HCT116 (cell line): ENCODE measurements around the gene EARS2. TPM values are rescaled to one million over a fixed set of nuclear protein-coding genes. Genes with fewer than 3 reads are reported as not detected.

Experiments
- ATAC-seq: fragments of 200-7000 bp; cut with Tn5 transposase; 2 replicates; pipeline ENCODE4 v1.9.1; 2020; ENCODE audit warnings: mild to moderate bottlenecking, moderate library complexity
- BruUV-seq: library from RNA; stranded (reverse); fragments of 400-500 nt; replicated peaks from 2 replicates; lab custom pipeline; 2021; lab: Mats Ljungman, UMichigan
- CTCF ChIA-PET: fragments of 300-600 bp; sonication (Branson Sonifier 250); formaldehyde crosslinking; loops from one replicate; lab custom pipeline; 2021; ENCODE audit warnings: antibody characterized with exemption; lab: Charles Lee
- POLR2A ChIA-PET: fragments of 300-600, 350-600 bp; sonication (Branson Sonifier 250); formaldehyde crosslinking; loops from one replicate; lab custom pipeline; 2021; ENCODE audit warnings: antibody characterized with exemption; lab: Charles Lee
- RAD21 ChIA-PET, 2 experiments: fragments of 300-600 bp; sonication (Branson Sonifier 250); formaldehyde crosslinking; loops; one replicate each; lab custom pipeline; 2023; ENCODE audit warnings: low total read pairs in 2 of 2; ENCODE audit not compliant: uncharacterized antibody in 2 of 2, unreplicated experiment in 2 of 2, low non-redundant PET in 1 of 2; lab: Charles Lee
- DNase-seq: peaks from one replicate; pipeline ENCODE4 v3.0.0-alpha.2; 2010; ENCODE audit warnings: low read depth, low spot score
- H2AFZ ChIP-seq: fragments of 200-600 bp; shearing (Covaris generic), sonication (generic); 2 replicates; pipeline ENCODE4 v1.6.1; 2017; ENCODE audit warnings: low read depth, mixed run types, mixed read lengths, antibody characterized with exemption, low read length; ENCODE audit not compliant: poor library complexity, severe bottlenecking
- H3K27ac ChIP-seq: 2 replicates; pipeline ENCODE4 v1.5.1; 2012; ENCODE audit warnings: low read depth, low read length
- H3K27me3 ChIP-seq: fragments of 200-600 bp; sonication (generic); 2 replicates; pipeline ENCODE4 v1.6.1; 2016; ENCODE audit warnings: mixed run types, low read length, mixed read lengths; ENCODE audit not compliant: insufficient read depth
- H3K36me3 ChIP-seq, 2 experiments: fragments of 200-500 bp in 1 of 2; fragments of 200-600 bp in 1 of 2; sonication (Bioruptor generic) in 1 of 2; sonication (generic) in 1 of 2; 2 replicates each; pipeline versions ENCODE4 v1.5.1 to v1.6.1; 2014 to 2016; ENCODE audit warnings: low read length in 2 of 2, inconsistent platforms in 1 of 2, mixed read lengths in 1 of 2, mixed run types in 1 of 2; ENCODE audit not compliant: insufficient read depth in 2 of 2, control insufficient read depth in 1 of 2
- H3K4me1 ChIP-seq, 2 experiments: fragments of 200-600 bp in 1 of 2; sonication (generic) in 1 of 2; 2 replicates each; pipeline versions ENCODE4 v1.5.1 to v1.6.1; 2012 to 2017; ENCODE audit warnings: low read length in 2 of 2, inconsistent platforms in 1 of 2, mild to moderate bottlenecking in 1 of 2, mixed read lengths in 1 of 2, mixed run types in 1 of 2, moderate library complexity in 1 of 2; ENCODE audit not compliant: insufficient read depth in 2 of 2, control insufficient read depth in 1 of 2
- H3K4me2 ChIP-seq: fragments of 200-600 bp; sonication (generic); 2 replicates; pipeline ENCODE4 v1.6.1; 2017; ENCODE audit warnings: mixed run types, low read length, mixed read lengths
- H3K4me3 ChIP-seq, 2 experiments: fragments of 200-600 bp in 1 of 2; sonication (generic) in 1 of 2; replicated peaks in 1 of 2; 2 replicates each; pipeline ENCODE4 v1.5.1; 2011 to 2016; ENCODE audit warnings: low read length in 2 of 2, control low read depth in 1 of 2, low read depth in 1 of 2, mild to moderate bottlenecking in 1 of 2, mixed read lengths in 1 of 2, mixed run types in 1 of 2
- H3K79me2 ChIP-seq: fragments of 200-600 bp; sonication (generic); 2 replicates; pipeline ENCODE4 v1.6.1; 2017; ENCODE audit warnings: mild to moderate bottlenecking, mixed run types, low read length, moderate library complexity, mixed read lengths; ENCODE audit not compliant: insufficient read depth
- H3K9ac ChIP-seq: fragments of 200-600 bp; sonication (generic); 2 replicates; pipeline ENCODE4 v1.6.1; 2016; ENCODE audit warnings: low read length, mixed read lengths
- H3K9me2 ChIP-seq: fragments of 200-600 bp; sonication (generic), shearing (Covaris generic); 2 replicates; pipeline ENCODE4 v1.6.1; 2017; ENCODE audit warnings: mixed run types, mild to moderate bottlenecking, moderate library complexity; ENCODE audit not compliant: insufficient read depth
- H3K9me3 ChIP-seq, 2 experiments: fragments of 200-500 bp in 1 of 2; fragments of 200-600 bp in 1 of 2; sonication (Bioruptor generic) in 1 of 2; sonication (generic) in 1 of 2; 2 replicates each; pipeline ENCODE4 v1.6.1; 2014 to 2017; ENCODE audit warnings: low read length in 2 of 2, mixed read lengths in 2 of 2, inconsistent platforms in 1 of 2, low read depth in 1 of 2, mild to moderate bottlenecking in 1 of 2, mixed run types in 1 of 2, moderate library complexity in 1 of 2; ENCODE audit not compliant: control insufficient read depth in 1 of 2, insufficient read depth in 1 of 2
- H4K20me1 ChIP-seq: fragments of 200-600 bp; sonication (generic), shearing (Covaris generic); 2 replicates; pipeline ENCODE4 v1.6.1; 2017; ENCODE audit warnings: mixed run types, mild to moderate bottlenecking, moderate library complexity; ENCODE audit not compliant: insufficient read depth
- CEBPB ChIP-seq: IDR thresholded peaks from 2 replicates; pipeline ENCODE4 v1.6.1; 2012; ENCODE audit warnings: low read depth
- CTCF ChIP-seq, 3 experiments: fragments of 200-600 bp in 1 of 3; sonication (generic) in 1 of 3; IDR thresholded peaks in 2 of 3; conservative IDR thresholded peaks in 1 of 3; 2 replicates each; pipeline ENCODE4 v1.5.1; 2012 to 2017; ENCODE audit warnings: low read depth in 2 of 3, low read length in 2 of 3, antibody characterized with exemption in 1 of 3, borderline replicate concordance in 1 of 3, control low read depth in 1 of 3, mild to moderate bottlenecking in 1 of 3, mixed read lengths in 1 of 3, mixed run types in 1 of 3, moderate library complexity in 1 of 3; ENCODE audit not compliant: insufficient read depth in 1 of 3
- ELF1 ChIP-seq: IDR thresholded peaks from 2 replicates; pipeline ENCODE4 v1.6.1; 2012; ENCODE audit warnings: low read depth, borderline replicate concordance
- EZH2 ChIP-seq: fragments of 200-600 bp; sonication (generic); IDR thresholded peaks from 2 replicates; pipeline ENCODE4 v1.6.1; 2017; ENCODE audit warnings: antibody characterized with exemption, mixed run types
- FOSL1 ChIP-seq: IDR thresholded peaks from 2 replicates; pipeline ENCODE4 v1.6.1; 2012; ENCODE audit warnings: low read depth
- JUND ChIP-seq: IDR thresholded peaks from 2 replicates; pipeline ENCODE4 v1.6.1; 2012
- MAX ChIP-seq: IDR thresholded peaks from 2 replicates; pipeline ENCODE4 v1.6.1; 2012
- POLR2A ChIP-seq: IDR thresholded peaks from 2 replicates; pipeline ENCODE4 v1.7.0; 2011; ENCODE audit warnings: borderline replicate concordance; ENCODE audit not compliant: insufficient read depth, insufficient read length; ENCODE audit errors: extremely low read depth
- TCF7L2 ChIP-seq: IDR thresholded peaks from 2 replicates; pipeline ENCODE4 v1.7.0; 2011; ENCODE audit warnings: borderline replicate concordance, inconsistent platforms; ENCODE audit not compliant: insufficient read depth, insufficient read length; ENCODE audit errors: extremely low read depth
- YY1 ChIP-seq: IDR thresholded peaks from 2 replicates; pipeline ENCODE4 v1.6.1; 2011; ENCODE audit warnings: low read length, low read depth, moderate library complexity, mild to moderate bottlenecking; ENCODE audit not compliant: insufficient replicate concordance; ENCODE audit errors: extremely low read depth
- ZBTB33 ChIP-seq: IDR thresholded peaks from 2 replicates; pipeline ENCODE4 v1.6.1; 2011; ENCODE audit warnings: mild to moderate bottlenecking, low read length, moderate library complexity; ENCODE audit not compliant: insufficient replicate concordance; ENCODE audit errors: extremely low read depth
- ZFX ChIP-seq: fragments of 450-650 bp; IDR thresholded peaks from 2 replicates; pipeline ENCODE4 v1.6.1; 2017
- intact Hi-C: fragments of 100-400 bp; cut with micrococcal nuclease; formaldehyde crosslinking; loops from 2 replicates; pipeline ENCODE4 v1.10.0; 2022
- total RNA-seq: library from RNA; stranded (reverse); gene quantifications from one replicate; pipeline ENCODE4 v1.2.1, GENCODE V29; 2021; ENCODE audit not compliant: unreplicated experiment

Gene EARS2
- total RNA-seq, 1 experiment from 2014 or later: 35.6 TPM

- TF ChIP-seq CTCF (IDR thresholded peaks at IDR 0.05 in 2 of 3, conservative IDR thresholded peaks at IDR 0.05 in 1 of 3; ENCODE audit: borderline replicate concordance in 1 of 3, insufficient read depth in 1 of 3, low read depth in 2 of 3, low read length in 2 of 3): no peak
- no peak for TF ChIP-seq EZH2
These were observed 7.6 kb upstream of the EARS2 start (continued) for GRCh38 chr16:23564575-23565363.

- Histone ChIP-seq H3K27me3 (no peaks in the 10 kb centered on the region), H3K4me3 (no peak overlapping the region), H3K4me2 (no peak overlapping the region), H3K4me1 (peaks cover 5 to 11% of the 10 kb centered on the region in 2 experiments), H3K27ac (no peak overlapping the region), H4K20me1 (no peaks in the 10 kb centered on the region), H3K9me3 (no peaks in the 10 kb centered on the region), H3K79me2 (peaks cover 64% of the 10 kb centered on the region), H3K36me3 (peaks cover 70 to 80% of the 10 kb centered on the region in 2 experiments), H2AFZ (no peak overlapping the region), H3K9ac (no peak overlapping the region), H3K9me2 (no peaks in the 10 kb centered on the region)
- no peak for ATAC-seq
- no TSS peak for BruUV-seq
- ChIA-PET CTCF (no interaction called here), RAD21 (no interaction called here), POLR2A (no interaction called here)
- no peak for DNase-seq
- intact Hi-C loops: no loop called here
- TF ChIP-seq MAX (no peak), CEBPB (no peak), JUND (no peak), FOSL1 (no peak), ZFX (no peak), CTCF (IDR thresholded peaks at IDR 0.05 in 2 of 3, conservative IDR thresholded peaks at IDR 0.05 in 1 of 3; ENCODE audit: borderline replicate concordance in 1 of 3, insufficient read depth in 1 of 3, low read depth in 2 of 3, low read length in 2 of 3) (no peak), YY1 (no peak), ZBTB33 (no peak), ELF1 (no peak), POLR2A (no peak), TCF7L2 (no peak)
These were observed 6.0 kb upstream of the EARS2 start for GRCh38 chr16:23563186-23563585.
